Muscle of leg (tissue), 9 donors: Measurements from ENCODE around the gene RASAL3. TPM values are rescaled to one million over a fixed set of nuclear protein-coding genes. Genes with fewer than 3 reads are reported as not detected.

Experiments used
- polyA plus RNA-seq, 8 donors: library from polyadenylated mRNA; unstranded; fragments of 120-200 nt; gene quantifications; one replicate each; pipeline versions ENCODE4 v1.2.1 to v1.2.3, GENCODE V29; 2013; ENCODE audit warnings: inconsistent platforms in 1 of 8, low replicate concordance in 1 of 8; ENCODE audit not compliant: insufficient read length in 8 of 8, insufficient read depth in 1 of 8
- total RNA-seq: library from RNA; stranded (reverse); fragments of 120-200 nt; gene quantifications from one replicate; pipeline ENCODE4 v1.2.4, GENCODE V29; 2013

The RASAL3 gene
- total and polyA plus RNA-seq, 9 donors = 0.71 to 2.0 (median 1.0) TPM

Other genes starting within 250 kb of the RASAL3 start
- gene EPHX3, start 232.1 kb downstream of the RASAL3 start, total RNA-seq = 0.13 TPM
- gene EPHX3, start 232.1 kb downstream of the RASAL3 start, polyA plus RNA-seq = 1 to 10 TPM in 1 of 8 donors, under 1 TPM in 7; 0.35 to 1.7 (median 0.61) TPM
- gene BRD4, start 132.0 kb downstream of the RASAL3 start, total RNA-seq = 14.5 TPM
- 10 to 100 TPM; 25.5 to 51.5 (median 38.1) TPM for gene BRD4, start 132.0 kb downstream of the RASAL3 start, polyA plus RNA-seq
- 16.4 TPM for gene AKAP8, start 84.8 kb downstream of the RASAL3 start, total RNA-seq
- gene AKAP8, start 84.8 kb downstream of the RASAL3 start, polyA plus RNA-seq = 10 to 100 TPM; 17.1 to 22.9 (median 19.5) TPM
- 73.9 TPM for gene AKAP8L, start 45.6 kb downstream of the RASAL3 start, total RNA-seq
- 10 to 100 TPM; 52.8 to 84.5 (median 66.5) TPM for gene AKAP8L, start 45.6 kb downstream of the RASAL3 start, polyA plus RNA-seq
- gene WIZ, start 14.6 kb downstream of the RASAL3 start, total RNA-seq = 6.8 TPM
- 10 to 100 TPM; 24.4 to 38.1 (median 32.7) TPM for gene WIZ, start 14.6 kb downstream of the RASAL3 start, polyA plus RNA-seq
- not detected for gene PGLYRP2, start 15.0 kb upstream of the RASAL3 start, total RNA-seq
- under 1 TPM in 1 of 8 donors, not detected in 7; 0.28 TPM for gene PGLYRP2, start 15.0 kb upstream of the RASAL3 start, polyA plus RNA-seq
- gene CYP4F22, start 44.0 kb upstream of the RASAL3 start, total RNA-seq = not detected
- gene CYP4F22, start 44.0 kb upstream of the RASAL3 start, polyA plus RNA-seq = under 1 TPM in 2 of 8 donors, not detected in 6; 0.11 to 0.44 TPM
- not detected for gene CYP4F8, start 150.7 kb upstream of the RASAL3 start, total RNA-seq
- gene CYP4F8, start 150.7 kb upstream of the RASAL3 start, polyA plus RNA-seq = under 1 TPM in 1 of 8 donors, not detected in 7; 1.00 TPM
- 0.04 TPM for gene CYP4F3, start 176.4 kb upstream of the RASAL3 start, total RNA-seq
- gene CYP4F3, start 176.4 kb upstream of the RASAL3 start, polyA plus RNA-seq = under 1 TPM; 0.07 to 0.44 (median 0.15) TPM
- 1.4 TPM for gene CYP4F12, start 208.5 kb upstream of the RASAL3 start, total RNA-seq
- 1 to 10 TPM in 3 of 8 donors, under 1 TPM in 5; 0.14 to 3.6 (median 0.48) TPM for gene CYP4F12, start 208.5 kb upstream of the RASAL3 start, polyA plus RNA-seq